ENCODE measurements around the gene CCDC85A.

The CCDC85A gene

DNA sequence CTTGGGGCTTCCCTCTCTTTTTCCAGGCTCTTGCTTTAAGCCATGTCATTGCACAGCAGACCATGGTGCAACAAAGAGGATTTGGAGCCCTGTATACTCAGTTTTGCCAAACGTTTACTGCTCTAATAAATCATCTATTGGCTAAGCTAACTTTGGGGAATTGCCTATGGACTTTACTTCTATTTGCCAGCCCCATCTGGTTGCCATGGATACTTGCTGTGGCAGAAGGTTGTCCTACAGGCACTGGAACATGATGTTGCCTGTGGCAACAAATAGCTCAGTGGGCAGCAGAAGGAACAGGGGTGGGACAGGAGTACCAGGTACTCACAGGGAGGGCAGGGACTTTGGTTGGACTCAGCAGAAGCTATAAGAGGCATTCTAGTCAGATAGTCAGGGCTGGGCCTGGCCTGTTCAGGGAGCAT is 129.7 kb downstream of the CCDC85A start:
- no peak overlapping the region for H3K4me3 ChIP-seq (ENCODE audit: control insufficient read depth in 1 of 7, extremely low read depth in 1 of 7, insufficient read depth in 4 of 7, low read depth in 2 of 7, low read length in 6 of 7)
- CTCF ChIA-PET: no interaction called here
- 80% methylated on average over 1 of the region's 1 CpG for WGBS (ENCODE audit: insufficient coverage)
- H3K36me3 ChIP-seq (ENCODE audit: control insufficient read depth in 4 of 4, insufficient read depth in 4 of 4, low read length in 3 of 4): no peaks in the 10 kb centered on the region
- no peaks in the 10 kb centered on the region for H3K27me3 ChIP-seq (replicated peaks in 2 of 5; ENCODE audit: control insufficient read depth in 4 of 5, insufficient read depth in 5 of 5, low read length in 4 of 5)
- no peaks in the 10 kb centered on the region for H3K4me1 ChIP-seq (ENCODE audit: control extremely low read depth in 1 of 4, control insufficient read depth in 4 of 4, insufficient read depth in 4 of 4, low read length in 3 of 4)
- no peaks in the 10 kb centered on the region for H3K9me3 ChIP-seq (ENCODE audit: control extremely low read depth in 1 of 5, control insufficient read depth in 4 of 5, insufficient read depth in 2 of 5, low read depth in 1 of 5, low read length in 4 of 5)
- POLR2A ChIA-PET: no interaction called here
- no peak overlapping the region for H3K27ac ChIP-seq (ENCODE audit: insufficient read depth in 1 of 2, low read depth in 1 of 2, low read length in 2 of 2, poor library complexity in 1 of 2, severe bottlenecking in 2 of 2)
- DNase-seq: no peak

GRCh38 chr2:56314371-56314770 is 130.6 kb downstream of the CCDC85A start:
- H3K9me3 ChIP-seq (ENCODE audit: control extremely low read depth in 1 of 5, control insufficient read depth in 4 of 5, insufficient read depth in 2 of 5, low read depth in 1 of 5, low read length in 4 of 5): no peaks in the 10 kb centered on the region
- CTCF ChIA-PET: no interaction called here
- H3K4me3 ChIP-seq (ENCODE audit: control insufficient read depth in 1 of 7, extremely low read depth in 1 of 7, insufficient read depth in 4 of 7, low read depth in 2 of 7, low read length in 6 of 7): no peak overlapping the region
- WGBS (ENCODE audit: insufficient coverage): no CpG with 5 or more reads among the region's 1 CpG
- no peak overlapping the region for H3K27ac ChIP-seq (ENCODE audit: insufficient read depth in 1 of 2, low read depth in 1 of 2, low read length in 2 of 2, poor library complexity in 1 of 2, severe bottlenecking in 2 of 2)
- no peak for DNase-seq
- no peaks in the 10 kb centered on the region for H3K4me1 ChIP-seq (ENCODE audit: control extremely low read depth in 1 of 4, control insufficient read depth in 4 of 4, insufficient read depth in 4 of 4, low read length in 3 of 4)
- POLR2A ChIA-PET: no interaction called here
- H3K27me3 ChIP-seq (replicated peaks in 2 of 5; ENCODE audit: control insufficient read depth in 4 of 5, insufficient read depth in 5 of 5, low read length in 4 of 5): no peaks in the 10 kb centered on the region
- no peaks in the 10 kb centered on the region for H3K36me3 ChIP-seq (ENCODE audit: control insufficient read depth in 4 of 4, insufficient read depth in 4 of 4, low read length in 3 of 4)

- no peak for DNase-seq
- Histone ChIP-seq H3K4me1 (ENCODE audit: control extremely low read depth in 1 of 4, control insufficient read depth in 4 of 4, insufficient read depth in 4 of 4, low read length in 3 of 4) (no peaks in the 10 kb centered on the region), H3K27ac (ENCODE audit: insufficient read depth in 1 of 2, low read depth in 1 of 2, low read length in 2 of 2, poor library complexity in 1 of 2, severe bottlenecking in 2 of 2) (no peak overlapping the region), H3K4me3 (ENCODE audit: control insufficient read depth in 1 of 7, extremely low read depth in 1 of 7, insufficient read depth in 4 of 7, low read depth in 2 of 7, low read length in 6 of 7) (no peak overlapping the region), H3K36me3 (ENCODE audit: control insufficient read depth in 4 of 4, insufficient read depth in 4 of 4, low read length in 3 of 4) (no peaks in the 10 kb centered on the region), H3K27me3 (replicated peaks in 2 of 5; ENCODE audit: control insufficient read depth in 4 of 5, insufficient read depth in 5 of 5, low read length in 4 of 5) (no peaks in the 10 kb centered on the region), H3K9me3 (ENCODE audit: control extremely low read depth in 1 of 5, control insufficient read depth in 4 of 5, insufficient read depth in 2 of 5, low read depth in 1 of 5, low read length in 4 of 5) (no peaks in the 10 kb centered on the region)
- 100% methylated on average over 1 of the region's 2 CpGs for WGBS (ENCODE audit: insufficient coverage)
- ChIA-PET POLR2A (no interaction called here), CTCF (no interaction called here)
These were observed 131.0 kb downstream of the CCDC85A start for GRCh38 chr2:56314796-56315195.

DNA sequence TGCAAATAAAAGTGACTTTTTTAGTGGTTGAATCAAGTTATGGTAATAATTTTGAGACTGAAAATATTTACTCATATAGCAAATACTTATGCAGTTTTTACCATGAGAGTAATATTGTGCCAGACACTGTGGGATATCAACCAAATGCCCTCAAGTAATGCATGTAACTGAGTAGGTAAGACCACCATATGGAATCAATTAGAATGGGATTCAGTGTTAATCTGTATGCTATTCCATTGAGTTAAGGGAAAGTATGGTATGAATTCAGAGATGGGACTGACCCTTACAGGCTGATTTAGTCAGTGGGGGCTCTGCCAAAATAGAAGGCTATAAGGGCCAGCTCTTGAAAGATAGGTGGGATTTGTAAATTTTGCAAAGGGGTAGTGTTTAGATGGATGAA is 131.6 kb downstream of the CCDC85A start:
- H3K27ac ChIP-seq (ENCODE audit: insufficient read depth in 1 of 2, low read depth in 1 of 2, low read length in 2 of 2, poor library complexity in 1 of 2, severe bottlenecking in 2 of 2): no peak overlapping the region
- H3K36me3 ChIP-seq (ENCODE audit: control insufficient read depth in 4 of 4, insufficient read depth in 4 of 4, low read length in 3 of 4): no peaks in the 10 kb centered on the region
- no peaks in the 10 kb centered on the region for H3K4me1 ChIP-seq (ENCODE audit: control extremely low read depth in 1 of 4, control insufficient read depth in 4 of 4, insufficient read depth in 4 of 4, low read length in 3 of 4)
- CTCF ChIA-PET: no interaction called here
- POLR2A ChIA-PET: no interaction called here
- DNase-seq: no peak
- H3K9me3 ChIP-seq (ENCODE audit: control extremely low read depth in 1 of 5, control insufficient read depth in 4 of 5, insufficient read depth in 2 of 5, low read depth in 1 of 5, low read length in 4 of 5): no peaks in the 10 kb centered on the region
- H3K4me3 ChIP-seq (ENCODE audit: control insufficient read depth in 1 of 7, extremely low read depth in 1 of 7, insufficient read depth in 4 of 7, low read depth in 2 of 7, low read length in 6 of 7): no peak overlapping the region
- H3K27me3 ChIP-seq (replicated peaks in 2 of 5; ENCODE audit: control insufficient read depth in 4 of 5, insufficient read depth in 5 of 5, low read length in 4 of 5): no peaks in the 10 kb centered on the region

- CTCF ChIA-PET: no interaction called here
- H3K27me3 ChIP-seq (replicated peaks in 2 of 5; ENCODE audit: control insufficient read depth in 4 of 5, insufficient read depth in 5 of 5, low read length in 4 of 5): no peaks in the 10 kb centered on the region
- POLR2A ChIA-PET: no interaction called here
- no peak overlapping the region for H3K4me3 ChIP-seq (ENCODE audit: control insufficient read depth in 1 of 7, extremely low read depth in 1 of 7, insufficient read depth in 4 of 7, low read depth in 2 of 7, low read length in 6 of 7)
- no CpG with 5 or more reads among the region's 3 CpGs for WGBS (ENCODE audit: insufficient coverage)
- H3K4me1 ChIP-seq (ENCODE audit: control extremely low read depth in 1 of 4, control insufficient read depth in 4 of 4, insufficient read depth in 4 of 4, low read length in 3 of 4): no peaks in the 10 kb centered on the region
- DNase-seq: no peak
- H3K36me3 ChIP-seq (ENCODE audit: control insufficient read depth in 4 of 4, insufficient read depth in 4 of 4, low read length in 3 of 4): no peaks in the 10 kb centered on the region
- H3K9me3 ChIP-seq (ENCODE audit: control extremely low read depth in 1 of 5, control insufficient read depth in 4 of 5, insufficient read depth in 2 of 5, low read depth in 1 of 5, low read length in 4 of 5): no peaks in the 10 kb centered on the region
- H3K27ac ChIP-seq (ENCODE audit: insufficient read depth in 1 of 2, low read depth in 1 of 2, low read length in 2 of 2, poor library complexity in 1 of 2, severe bottlenecking in 2 of 2): no peak overlapping the region
These were observed 132.2 kb downstream of the CCDC85A start for GRCh38 chr2:56316011-56316410.

- no peaks in the 10 kb centered on the region for H3K4me1 ChIP-seq (ENCODE audit: control extremely low read depth in 1 of 4, control insufficient read depth in 4 of 4, insufficient read depth in 4 of 4, low read length in 3 of 4)
- H3K27me3 ChIP-seq (replicated peaks in 2 of 5; ENCODE audit: control insufficient read depth in 4 of 5, insufficient read depth in 5 of 5, low read length in 4 of 5): no peaks in the 10 kb centered on the region
- no peaks in the 10 kb centered on the region for H3K36me3 ChIP-seq (ENCODE audit: control insufficient read depth in 4 of 4, insufficient read depth in 4 of 4, low read length in 3 of 4)
- H3K9me3 ChIP-seq (ENCODE audit: control extremely low read depth in 1 of 5, control insufficient read depth in 4 of 5, insufficient read depth in 2 of 5, low read depth in 1 of 5, low read length in 4 of 5): no peaks in the 10 kb centered on the region
- H3K4me3 ChIP-seq (ENCODE audit: control insufficient read depth in 1 of 7, extremely low read depth in 1 of 7, insufficient read depth in 4 of 7, low read depth in 2 of 7, low read length in 6 of 7): no peak overlapping the region
- H3K27ac ChIP-seq (ENCODE audit: insufficient read depth in 1 of 2, low read depth in 1 of 2, low read length in 2 of 2, poor library complexity in 1 of 2, severe bottlenecking in 2 of 2): no peak overlapping the region
- WGBS (ENCODE audit: insufficient coverage): 83% methylated on average over 2 of the region's 4 CpGs
- DNase-seq: no peak
- CTCF ChIA-PET: no interaction called here
- POLR2A ChIA-PET: no interaction called here
These were observed 134.4 kb downstream of the CCDC85A start for GRCh38 chr2:56318147-56318546.

DNA sequence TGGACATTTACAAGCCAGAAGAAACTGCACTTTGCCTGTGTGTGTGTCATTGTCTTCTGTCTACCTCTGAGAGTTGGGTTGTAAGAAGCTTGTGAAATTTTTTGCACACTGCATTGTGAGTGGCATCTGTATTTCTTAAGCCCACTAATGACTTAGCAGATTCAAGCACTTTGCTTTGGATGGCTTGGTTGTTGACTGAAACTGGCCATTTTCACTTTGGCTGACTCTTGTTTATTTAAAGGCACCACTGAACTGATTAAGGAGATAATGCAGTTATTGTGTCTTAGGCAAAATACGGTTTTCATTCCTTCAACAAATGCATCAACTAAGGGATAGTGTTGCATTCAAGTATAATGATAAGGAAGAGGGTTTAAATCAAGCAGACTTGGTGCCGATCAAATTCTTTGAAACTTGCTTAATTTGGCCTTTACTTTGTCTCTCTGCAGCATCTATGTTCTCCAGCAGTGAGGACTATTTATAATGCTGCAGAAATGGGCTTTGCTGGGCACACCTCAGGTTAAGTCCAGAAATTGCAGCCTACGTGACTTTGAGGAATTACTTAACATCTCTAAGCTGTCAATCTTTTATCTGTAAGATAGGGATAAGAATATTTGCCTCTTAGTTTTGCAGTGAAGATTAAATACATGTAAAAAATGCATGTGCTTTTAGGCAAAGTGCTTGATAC is 142.0 kb downstream of the CCDC85A start:
- ChIA-PET CTCF (no interaction called here), POLR2A (no interaction called here)
- DNase-seq: no peak
- H3K27ac ChIP-seq (ENCODE audit: insufficient read depth in 1 of 2, low read depth in 1 of 2, low read length in 2 of 2, poor library complexity in 1 of 2, severe bottlenecking in 2 of 2): no peak overlapping the region
- H3K4me3 ChIP-seq (ENCODE audit: control insufficient read depth in 1 of 7, extremely low read depth in 1 of 7, insufficient read depth in 4 of 7, low read depth in 2 of 7, low read length in 6 of 7): no peak overlapping the region
- no peaks in the 10 kb centered on the region for H3K36me3 ChIP-seq (ENCODE audit: control insufficient read depth in 4 of 4, insufficient read depth in 4 of 4, low read length in 3 of 4)
- WGBS (ENCODE audit: insufficient coverage): no CpG with 5 or more reads among the region's 3 CpGs
- H3K27me3 ChIP-seq (replicated peaks in 2 of 5; ENCODE audit: control insufficient read depth in 4 of 5, insufficient read depth in 5 of 5, low read length in 4 of 5): no peaks in the 10 kb centered on the region
- H3K4me1 ChIP-seq (ENCODE audit: control extremely low read depth in 1 of 4, control insufficient read depth in 4 of 4, insufficient read depth in 4 of 4, low read length in 3 of 4): no peaks in the 10 kb centered on the region
- H3K9me3 ChIP-seq (ENCODE audit: control extremely low read depth in 1 of 5, control insufficient read depth in 4 of 5, insufficient read depth in 2 of 5, low read depth in 1 of 5, low read length in 4 of 5): no peaks in the 10 kb centered on the region

Data from common myeloid progenitor, CD34-positive (primary cell).